Camera-type eye (tissue), 1 donor: ENCODE results near the gene DPYSL5. TPM values are rescaled to one million over a fixed set of nuclear protein-coding genes. Genes with fewer than 3 reads are reported as not detected.

ENCODE experiments used
- total RNA-seq: library from RNA; depleted of rRNA; stranded (reverse); fragments of >200 nt; gene quantifications from one replicate; pipeline ENCODE4 v1.2.3, GENCODE V29; 2014

The DPYSL5 gene, protein sequence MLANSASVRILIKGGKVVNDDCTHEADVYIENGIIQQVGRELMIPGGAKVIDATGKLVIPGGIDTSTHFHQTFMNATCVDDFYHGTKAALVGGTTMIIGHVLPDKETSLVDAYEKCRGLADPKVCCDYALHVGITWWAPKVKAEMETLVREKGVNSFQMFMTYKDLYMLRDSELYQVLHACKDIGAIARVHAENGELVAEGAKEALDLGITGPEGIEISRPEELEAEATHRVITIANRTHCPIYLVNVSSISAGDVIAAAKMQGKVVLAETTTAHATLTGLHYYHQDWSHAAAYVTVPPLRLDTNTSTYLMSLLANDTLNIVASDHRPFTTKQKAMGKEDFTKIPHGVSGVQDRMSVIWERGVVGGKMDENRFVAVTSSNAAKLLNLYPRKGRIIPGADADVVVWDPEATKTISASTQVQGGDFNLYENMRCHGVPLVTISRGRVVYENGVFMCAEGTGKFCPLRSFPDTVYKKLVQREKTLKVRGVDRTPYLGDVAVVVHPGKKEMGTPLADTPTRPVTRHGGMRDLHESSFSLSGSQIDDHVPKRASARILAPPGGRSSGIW
- 40.3 TPM for total RNA-seq

DNA sequence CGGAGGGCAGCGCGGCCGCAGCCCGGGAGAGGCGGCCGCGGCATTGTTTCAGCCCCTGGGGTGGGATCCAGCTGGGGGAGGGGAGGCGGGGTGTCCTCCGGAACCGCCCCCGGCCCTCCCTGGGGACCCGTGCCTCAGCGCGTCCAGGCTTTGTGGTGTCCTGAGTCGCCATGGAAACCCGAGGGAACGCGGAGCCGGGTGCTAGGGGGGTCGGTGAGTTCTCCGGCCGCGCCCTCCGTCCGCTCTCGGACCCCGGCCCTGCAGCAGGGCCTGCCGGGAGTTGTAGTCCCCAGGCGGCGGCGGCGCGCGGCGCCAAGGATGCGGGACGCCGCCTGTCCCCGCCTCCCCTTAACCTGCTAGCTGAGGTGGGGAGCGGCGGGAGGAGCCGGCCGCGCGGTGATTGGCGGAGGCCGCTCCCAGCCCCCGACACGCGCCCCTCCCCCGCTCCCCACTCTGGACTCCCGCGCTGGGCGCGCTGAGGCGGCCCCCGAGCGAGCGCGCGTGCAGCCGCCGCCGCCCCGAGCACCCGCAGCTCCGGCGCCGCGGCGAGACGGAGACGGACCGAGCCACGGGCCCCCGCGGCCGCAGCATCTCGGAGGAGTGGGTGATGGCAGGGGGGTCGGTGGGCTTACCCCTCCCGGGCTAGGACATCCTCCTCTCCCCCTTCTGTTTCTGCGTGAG, at the start of gene DPYSL5:
Gene DPYSL5 (plus strand): TSS at position 478 of the 681 bp plus-strand sequence. CDS start 50,368 bp downstream, outside the sequence.

DNA sequence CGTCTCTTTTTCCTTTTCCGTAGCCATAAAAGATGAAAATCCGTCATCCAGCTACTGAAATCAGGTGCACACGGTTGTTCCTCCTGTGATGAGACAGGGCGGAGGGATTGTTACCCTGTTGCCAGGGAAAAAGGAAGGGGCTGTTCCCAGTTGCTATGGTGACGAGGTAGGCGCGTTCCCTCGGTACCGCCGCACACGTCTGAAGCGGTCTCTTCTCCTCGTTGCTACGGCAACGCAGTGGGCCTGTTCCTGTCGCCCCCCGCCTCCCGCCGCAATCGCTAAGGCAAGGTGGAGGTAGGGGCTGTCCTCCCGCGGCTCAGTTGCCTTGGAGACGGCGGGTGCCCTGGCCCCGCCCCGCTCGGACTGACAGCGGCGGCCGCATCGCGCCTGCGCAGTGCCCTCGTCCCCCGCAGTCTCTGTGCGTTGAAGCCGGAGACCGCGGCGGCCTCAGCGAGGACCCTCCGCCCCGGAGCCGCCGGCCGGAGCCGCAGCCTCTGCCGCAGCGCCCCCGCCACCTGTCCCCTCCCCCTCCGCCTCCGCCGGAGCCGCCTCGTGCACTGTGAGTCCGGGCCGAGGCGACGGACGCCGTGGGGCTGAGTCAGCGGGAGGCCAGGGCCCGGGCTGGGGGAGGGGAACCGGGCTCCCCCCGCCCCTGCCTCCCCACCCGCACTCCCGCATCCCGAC, 122.5 kb downstream of the DPYSL5 start, which contains the start of gene MAPRE3:
Gene MAPRE3 (plus strand): TSS at position 394 of the 684 bp plus-strand sequence. CDS start 51,582 bp downstream, outside the sequence.

Other genes starting within 250 kb of the DPYSL5 start
- not detected for gene CIB4, start 206.8 kb upstream of the DPYSL5 start, total RNA-seq
- gene KCNK3, start 155.4 kb upstream of the DPYSL5 start, total RNA-seq = 40.4 TPM
- gene SLC35F6, start 83.8 kb upstream of the DPYSL5 start, total RNA-seq = 26.6 TPM
- gene CENPA, start 62.1 kb upstream of the DPYSL5 start, total RNA-seq = 2.4 TPM
- gene MAPRE3, start 122.5 kb downstream of the DPYSL5 start, total RNA-seq = 21.6 TPM
- gene TMEM214, start 184.8 kb downstream of the DPYSL5 start, total RNA-seq = 61.0 TPM
- 19.0 TPM for gene AGBL5, start 203.5 kb downstream of the DPYSL5 start, total RNA-seq
- gene OST4, start 223.5 kb downstream of the DPYSL5 start, total RNA-seq = 272 TPM
- 72.2 TPM for gene EMILIN1, start 230.5 kb downstream of the DPYSL5 start, total RNA-seq
- gene KHK, start 238.6 kb downstream of the DPYSL5 start, total RNA-seq = 2.5 TPM